HG03025 (cell line): ENCODE measurements around the gene TRAK1.

ENCODE experiments used
- ATAC-seq: cut with Tn5 transposase; IDR thresholded peaks from one replicate; pipeline ENCODE4 v1.9.1; 2021; ENCODE audit warnings: mild to moderate bottlenecking, moderate library complexity; ENCODE audit not compliant: unreplicated experiment, low FRiP score

The TRAK1 gene

GRCh38 chr3:42120866-42121265 lies 29.7 kb downstream of the TRAK1 start:
- ATAC-seq, result no peak

GRCh38 chr3:42122261-42123011 lies 31.3 kb downstream of the TRAK1 start:
- ATAC-seq, result no peak

GRCh38 chr3:42123012-42123581 lies 31.9 kb downstream of the TRAK1 start:
- no peak for ATAC-seq

- no peak for ATAC-seq
These were observed 32.9 kb downstream of the TRAK1 start for GRCh38 chr3:42123824-42124658.

GRCh38 chr3:42127226-42127625 lies 36.1 kb downstream of the TRAK1 start:
- ATAC-seq, result no peak

- no peak for ATAC-seq
These were observed 37.4 kb downstream of the TRAK1 start for GRCh38 chr3:42128526-42128925.

- ATAC-seq, result no peak
These were observed 38.1 kb downstream of the TRAK1 start for GRCh38 chr3:42129014-42129953.

- no peak for ATAC-seq
These were observed 38.8 kb downstream of the TRAK1 start for GRCh38 chr3:42130007-42130328.

- no peak for ATAC-seq
These were observed 39.3 kb downstream of the TRAK1 start for GRCh38 chr3:42130329-42131070.

GRCh38 chr3:42133500-42134298 lies 42.5 kb downstream of the TRAK1 start:
- ATAC-seq, result no peak

GRCh38 chr3:42134867-42135464 lies 43.8 kb downstream of the TRAK1 start:
- ATAC-seq, result no peak

- no peak for ATAC-seq
These were observed 48.7 kb downstream of the TRAK1 start for GRCh38 chr3:42139621-42140453.

- ATAC-seq, result no peak
These were observed 49.6 kb downstream of the TRAK1 start for GRCh38 chr3:42140665-42141203.

GRCh38 chr3:42143440-42143839 lies 52.3 kb downstream of the TRAK1 start:
- no peak for ATAC-seq

- no peak for ATAC-seq
These were observed 53.1 kb downstream of the TRAK1 start for GRCh38 chr3:42144209-42144608.

- no peak for ATAC-seq
These were observed 57.1 kb downstream of the TRAK1 start for GRCh38 chr3:42148086-42148848.

GRCh38 chr3:42148982-42149432 lies 57.9 kb downstream of the TRAK1 start:
- no peak for ATAC-seq
